ENCODE data around the gene L3MBTL3.

The L3MBTL3 gene

DNA sequence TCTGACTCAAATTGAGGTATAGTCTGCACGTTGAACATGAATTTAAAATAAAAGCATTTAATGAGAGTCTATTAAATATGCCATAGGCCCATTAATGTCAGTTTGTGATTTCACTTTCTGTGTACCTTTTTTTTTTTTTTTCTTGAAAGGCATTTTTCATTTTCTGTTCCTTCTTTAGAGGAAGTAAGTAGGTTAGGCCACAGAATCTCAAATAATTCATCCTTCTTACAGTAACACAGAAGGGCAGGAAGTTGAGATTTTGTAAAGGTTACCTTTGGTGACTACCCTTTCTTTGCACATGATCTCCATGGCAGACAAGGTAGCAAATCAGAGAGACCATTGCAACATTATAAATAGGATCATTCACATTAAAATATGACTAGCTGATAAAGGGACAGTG, 9.6 kb downstream of the L3MBTL3 start:
- DNase-seq (ENCODE audit: low spot score): no peak

DNA sequence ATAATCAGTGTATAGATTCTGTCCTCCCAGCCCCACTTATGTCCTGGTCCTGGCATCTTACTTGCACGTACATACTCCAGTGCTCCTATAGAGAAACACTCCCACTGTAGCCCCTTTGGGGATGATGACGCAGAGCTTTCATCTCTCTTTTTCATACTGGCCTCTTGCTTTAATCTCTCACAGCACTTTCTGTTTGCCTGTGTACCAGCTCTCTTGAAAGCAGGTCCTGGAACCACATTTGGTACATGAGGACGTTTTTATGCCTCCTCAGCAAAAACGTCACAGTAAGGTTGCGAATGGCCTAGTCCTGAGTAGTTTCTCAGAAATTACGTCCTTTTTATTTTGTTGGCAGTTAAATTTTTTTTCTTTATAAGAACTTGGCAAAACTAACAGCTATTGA, 10.8 kb downstream of the L3MBTL3 start:
- DNase-seq (ENCODE audit: low spot score): no peak

DNA sequence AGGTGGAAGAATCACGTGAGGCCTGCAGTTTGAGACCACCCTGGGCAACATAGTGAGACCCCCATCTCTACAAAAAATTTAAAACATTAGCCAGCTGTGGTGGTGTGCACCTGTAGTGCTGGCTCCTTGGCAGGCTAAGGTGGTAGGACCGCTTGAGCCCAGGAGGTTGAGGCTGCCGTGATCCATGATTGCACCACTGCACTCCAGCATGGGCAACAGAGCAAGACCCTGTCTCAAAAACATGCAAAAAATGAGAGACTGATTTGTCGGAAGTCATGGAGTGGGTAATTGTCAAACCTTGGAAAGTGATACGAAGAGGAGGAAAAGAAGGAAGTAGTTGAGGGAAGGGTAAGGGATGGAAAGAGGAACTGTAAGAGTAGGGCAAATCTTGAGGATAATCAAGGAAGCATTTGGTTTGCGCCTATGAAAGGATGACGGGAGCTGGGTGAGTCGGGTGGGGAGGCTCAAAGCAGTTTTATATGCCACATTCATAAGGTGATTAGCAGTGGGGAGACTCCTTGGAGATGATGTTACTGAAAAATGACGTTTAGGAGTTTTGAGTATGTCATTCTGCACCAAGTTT, 14.5 kb downstream of the L3MBTL3 start:
- DNase-seq (ENCODE audit: low spot score): no peak

DNA sequence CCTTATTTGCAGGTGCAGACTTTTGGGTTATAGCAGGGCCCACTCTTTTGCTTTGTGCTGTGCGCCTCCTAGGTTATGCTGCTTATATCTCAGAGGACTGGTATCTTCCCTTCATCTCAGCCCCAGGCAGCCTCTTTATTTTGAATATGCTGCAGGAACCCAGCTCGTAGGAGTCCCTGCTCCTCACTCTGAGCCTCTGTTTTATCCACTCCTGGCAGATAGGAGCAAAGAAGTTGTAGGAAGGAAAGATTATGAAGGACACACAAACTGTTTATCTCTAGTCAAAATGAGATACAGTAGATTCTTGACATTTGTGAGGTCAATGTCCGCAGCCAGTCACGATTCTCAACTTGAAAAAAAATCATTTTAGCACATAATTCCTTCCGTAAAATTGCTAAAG, 15.6 kb downstream of the L3MBTL3 start:
- no peak for DNase-seq (ENCODE audit: low spot score)

DNA sequence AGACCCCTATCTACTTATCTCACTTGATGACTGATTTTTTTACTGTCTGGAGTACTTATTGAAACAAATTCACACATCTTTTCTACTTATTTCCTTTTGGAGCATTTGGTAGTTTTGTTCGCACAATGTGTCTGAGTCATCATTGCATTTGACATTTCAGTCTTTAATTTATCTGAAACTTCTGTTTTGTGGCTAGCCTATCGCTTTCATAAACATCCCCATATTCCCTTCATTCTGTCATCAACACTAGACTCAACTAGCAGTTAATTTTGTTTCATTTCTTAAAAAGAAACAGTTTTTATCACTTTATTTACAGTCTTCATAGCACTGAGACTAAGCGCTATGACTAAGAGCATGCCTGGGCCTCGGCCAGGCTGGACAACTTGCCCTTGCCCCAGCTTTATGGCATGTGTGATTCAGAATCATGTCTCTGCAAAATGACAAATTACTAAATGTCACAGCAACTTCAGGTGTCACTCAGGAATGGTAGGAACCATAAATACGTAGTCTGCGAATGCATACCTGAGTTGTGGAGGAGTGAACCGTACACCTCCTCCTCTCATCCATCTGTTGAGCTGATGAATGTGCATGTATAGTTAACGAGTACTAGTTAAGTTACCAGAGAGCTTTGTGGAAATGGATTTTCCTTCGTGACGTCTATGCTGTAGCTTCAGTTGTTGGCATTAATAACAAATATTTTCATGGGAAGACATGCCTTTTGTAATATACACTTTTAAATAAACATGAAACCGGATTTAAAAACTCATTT, 16.2 kb downstream of the L3MBTL3 start:
- DNase-seq (ENCODE audit: low spot score): no peak

DNA sequence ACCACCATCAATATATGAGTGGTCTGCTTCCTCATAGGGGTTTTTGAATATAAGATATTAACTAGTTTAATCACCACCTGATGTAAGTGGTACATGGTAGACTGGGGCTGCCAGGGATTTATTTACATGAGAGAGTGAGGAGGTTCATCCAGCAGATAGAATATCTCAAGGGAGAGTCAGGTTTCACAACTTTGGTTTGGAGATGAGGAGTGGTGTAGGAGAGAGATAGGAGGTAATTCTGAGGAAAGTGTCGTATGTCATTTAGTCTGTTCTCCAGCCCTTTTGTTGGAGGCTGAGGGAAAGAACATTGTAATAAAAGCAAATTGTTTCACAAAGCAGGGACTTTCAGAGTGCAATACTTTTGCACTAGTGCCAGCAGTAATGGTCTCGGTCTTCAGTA, 16.8 kb downstream of the L3MBTL3 start:
- DNase-seq (ENCODE audit: low spot score): no peak

DNA sequence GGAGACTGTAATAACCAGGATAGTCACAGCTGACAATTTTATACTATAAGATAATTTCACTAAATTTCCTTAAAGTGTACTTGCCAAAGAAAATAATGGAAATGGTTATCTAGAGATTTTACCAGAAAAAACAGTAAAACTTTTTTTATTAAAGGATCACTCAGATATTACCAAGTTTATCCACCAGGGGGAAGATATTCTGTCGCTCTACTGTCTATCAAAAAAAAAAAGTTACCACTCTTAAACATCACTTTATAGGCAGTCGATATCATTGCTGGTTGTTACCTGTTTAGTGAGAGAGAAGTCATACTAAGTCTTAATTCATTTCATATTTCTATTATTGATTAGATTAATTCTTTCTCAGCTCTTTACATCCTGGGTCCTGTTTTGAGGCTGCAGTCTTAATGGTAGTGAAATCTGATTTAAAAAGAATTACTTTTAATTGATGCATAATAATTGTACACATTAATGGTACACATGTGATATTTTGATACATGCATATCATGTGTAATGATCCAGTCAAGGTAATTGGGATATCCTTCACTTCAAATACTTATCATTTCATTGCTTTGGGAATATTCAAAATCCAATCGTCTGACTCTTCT, 18.9 kb downstream of the L3MBTL3 start:
- no peak for DNase-seq (ENCODE audit: low spot score)

DNA sequence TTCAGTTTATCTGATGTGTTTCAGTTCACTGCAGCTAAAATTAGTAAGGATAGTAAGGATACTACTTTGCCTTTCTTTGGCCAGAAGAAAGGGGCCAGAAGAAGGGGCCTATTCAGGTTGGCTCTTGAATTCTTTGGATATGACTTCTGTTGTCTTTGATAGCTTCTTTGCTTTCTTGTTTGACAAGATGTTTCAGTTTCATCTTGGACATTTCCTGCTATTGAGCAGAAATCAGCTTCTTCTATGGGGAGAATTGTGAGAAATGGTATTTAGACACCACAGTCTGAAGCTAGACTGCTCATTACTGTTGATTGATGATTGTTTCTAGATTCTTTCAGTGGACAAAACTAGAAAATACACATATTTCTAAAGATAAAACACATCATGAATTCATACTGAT, 23.2 kb downstream of the L3MBTL3 start:
- DNase-seq (ENCODE audit: low spot score): no peak

DNA sequence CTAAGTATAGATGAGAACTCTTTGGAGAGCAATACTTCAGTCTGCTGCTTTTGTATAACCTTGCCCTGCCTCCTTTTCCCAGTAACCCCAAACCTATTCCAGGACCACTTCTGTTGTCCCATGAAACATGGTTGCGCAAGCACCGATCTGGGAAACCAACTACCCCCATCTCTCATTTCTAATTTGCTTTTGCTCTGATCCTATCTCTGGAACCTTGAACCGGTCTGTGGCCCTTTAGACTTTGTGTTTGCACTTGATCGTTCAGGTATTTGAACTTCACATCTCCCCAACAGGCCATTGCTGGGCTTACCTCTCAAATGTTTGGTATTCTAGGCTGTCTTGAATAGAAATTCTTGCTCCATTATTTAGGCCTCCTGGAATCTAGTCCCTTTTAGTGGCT, 25.0 kb downstream of the L3MBTL3 start:
- no peak for DNase-seq (ENCODE audit: low spot score)

DNA sequence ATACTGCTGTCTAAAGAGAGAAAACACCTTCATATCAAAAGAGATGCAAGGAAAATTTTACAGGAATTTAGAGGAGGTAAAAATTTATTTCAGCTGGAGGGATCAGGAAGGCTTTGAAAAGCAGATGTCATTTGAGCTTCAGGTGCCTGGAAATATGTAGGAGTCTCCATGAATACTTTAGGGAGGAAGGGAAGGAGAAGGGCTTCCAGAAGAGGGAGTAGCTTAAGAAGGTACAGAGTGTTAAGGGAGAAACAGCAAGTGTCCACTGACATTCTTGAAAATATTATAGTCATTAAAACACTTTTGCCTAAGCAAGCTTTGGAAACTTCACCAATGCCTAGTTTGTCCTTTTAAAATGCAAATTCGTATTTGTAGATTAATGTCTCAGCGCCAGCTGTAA, 27.2 kb downstream of the L3MBTL3 start:
- no peak for DNase-seq (ENCODE audit: low spot score)

DNA sequence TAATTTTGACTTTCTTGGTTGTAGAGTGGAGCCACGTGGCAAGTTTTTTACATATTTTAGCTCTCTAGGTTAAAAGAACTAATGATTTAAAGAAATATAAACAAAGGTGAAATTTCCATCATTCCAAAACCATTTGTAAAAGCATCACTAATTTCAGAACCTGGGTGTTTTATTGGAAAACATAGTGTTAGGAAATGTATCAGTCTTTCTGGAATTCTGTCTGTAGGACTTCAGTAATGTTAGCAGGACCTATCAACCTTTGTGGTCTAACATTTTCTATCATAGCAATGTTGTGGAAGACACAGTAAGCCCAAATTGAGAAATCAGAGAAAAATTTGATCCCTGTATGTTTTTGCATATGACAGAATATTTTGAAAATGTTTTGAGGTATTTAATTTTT, 28.3 kb downstream of the L3MBTL3 start:
- no peak for DNase-seq (ENCODE audit: low spot score)

DNA sequence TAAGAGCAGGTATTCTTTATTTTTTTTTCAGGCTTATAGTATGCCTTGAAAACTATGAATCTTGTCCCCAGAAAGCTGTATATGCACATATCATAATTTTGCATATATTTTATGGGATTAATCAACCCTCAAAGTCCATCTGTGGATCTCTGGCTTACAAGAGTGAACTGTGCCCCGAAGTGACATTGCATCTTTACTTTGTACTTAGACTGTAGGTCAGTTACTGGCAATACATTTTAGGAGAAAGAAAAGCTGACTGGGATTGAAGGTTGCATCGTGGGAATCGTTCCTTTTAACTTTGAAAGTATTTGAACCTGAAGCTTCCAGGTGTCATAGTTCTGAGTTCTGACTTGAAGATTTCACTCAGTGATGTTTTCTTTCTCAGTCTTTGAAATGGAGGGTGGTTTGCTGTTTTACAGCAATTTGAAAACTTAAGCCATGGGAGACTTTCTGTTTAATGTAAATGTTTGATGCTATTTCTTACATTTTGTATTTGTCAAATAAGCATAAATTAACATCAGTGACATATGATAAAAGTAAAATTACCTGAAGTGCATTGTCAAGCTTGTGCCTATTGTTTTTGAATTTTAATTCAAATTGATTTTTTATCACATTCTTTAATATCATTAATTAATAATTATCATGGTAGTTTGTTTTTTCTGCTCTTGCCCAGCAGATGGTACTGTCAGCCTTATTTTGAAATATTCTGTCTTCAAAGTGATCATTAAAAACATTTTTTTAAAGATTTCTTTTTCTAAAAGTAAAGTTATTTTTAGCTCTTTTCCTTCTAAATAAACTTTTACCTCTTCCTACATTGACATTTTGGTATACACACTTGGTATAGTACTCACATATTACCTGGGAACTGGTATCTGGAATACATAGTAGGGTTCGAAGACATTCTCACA, 29.0 kb downstream of the L3MBTL3 start:
- DNase-seq (ENCODE audit: low spot score): no peak

DNA sequence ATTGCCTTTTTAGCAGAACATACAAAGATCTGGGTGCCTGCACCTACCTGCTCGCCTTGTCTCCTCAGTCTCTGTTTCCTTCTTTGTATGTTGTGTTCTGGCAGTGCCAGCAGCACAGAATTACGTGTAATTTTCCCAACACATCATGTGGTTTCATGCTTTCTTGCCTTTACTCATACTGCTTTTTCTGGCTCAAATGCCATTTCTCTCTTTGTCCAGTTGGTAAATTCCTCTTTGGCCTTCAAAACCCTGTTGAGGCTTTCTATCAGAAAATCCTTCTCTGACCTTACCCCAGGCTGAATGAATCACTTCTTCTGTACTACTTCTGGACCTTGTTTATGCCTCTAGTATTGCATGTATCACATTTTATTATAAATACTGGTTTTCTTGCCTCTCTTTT, 31.8 kb downstream of the L3MBTL3 start:
- no peak for DNase-seq (ENCODE audit: low spot score)

DNA sequence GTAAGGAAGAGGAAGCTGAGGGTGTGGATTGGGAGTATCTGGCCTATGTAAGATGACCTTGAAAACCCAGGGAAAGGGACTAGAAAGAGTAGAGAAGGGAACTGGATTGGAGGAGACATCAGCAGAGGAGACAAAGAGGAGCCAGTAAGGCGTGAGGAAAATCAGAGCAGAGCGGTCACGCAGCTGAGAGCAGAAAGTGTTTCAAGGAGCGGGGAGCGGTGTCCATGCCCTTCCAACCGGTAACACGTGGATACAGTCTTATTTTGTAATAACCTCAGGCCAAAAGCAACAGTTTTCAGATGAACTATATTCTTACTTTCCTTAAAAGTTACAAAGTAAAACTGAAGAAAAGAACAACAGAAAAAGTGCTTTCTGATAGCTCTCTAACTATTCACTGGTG, 36.3 kb downstream of the L3MBTL3 start:
- no peak for DNase-seq (ENCODE audit: low spot score)

DNA sequence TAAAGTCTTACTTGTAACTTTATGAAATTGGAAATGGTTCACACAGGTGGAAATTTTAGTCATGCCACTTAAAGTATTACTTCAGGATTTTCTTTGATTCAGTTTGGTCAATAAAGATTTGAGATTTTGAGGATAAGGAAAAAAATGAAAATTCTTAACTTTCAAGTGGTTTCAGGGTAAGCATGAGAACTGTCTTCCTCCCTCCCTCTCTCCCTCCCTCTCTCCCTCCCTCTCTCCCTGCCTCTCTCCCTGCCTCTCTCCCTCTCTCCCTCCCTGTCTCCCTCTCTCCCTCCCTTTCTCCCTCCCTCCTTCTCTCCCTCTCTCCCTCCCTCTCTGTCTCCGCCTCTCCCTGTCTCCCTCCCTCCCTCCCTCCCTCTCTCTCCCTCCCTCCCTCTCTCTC, 36.9 kb downstream of the L3MBTL3 start:
- no peak for DNase-seq (ENCODE audit: low spot score)

DNA sequence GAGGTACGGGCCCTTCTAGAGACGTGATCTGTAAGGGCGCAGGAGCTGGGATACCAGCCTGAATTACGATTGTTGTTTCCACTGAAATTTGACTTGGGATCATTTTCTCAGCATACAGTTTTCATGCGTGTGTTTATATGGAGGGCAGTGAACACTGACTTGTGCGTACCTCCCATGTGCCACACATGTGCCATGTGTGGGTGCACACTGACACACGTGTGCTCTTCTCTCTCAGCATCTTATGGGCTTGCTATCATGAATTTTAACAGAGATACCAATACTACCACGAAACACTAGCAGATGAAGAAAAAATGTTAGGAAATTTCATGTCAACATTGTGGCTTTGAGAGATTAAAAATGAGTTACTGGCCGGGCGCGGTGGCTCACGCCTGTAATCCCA, 39.1 kb downstream of the L3MBTL3 start:
- no peak for DNase-seq (ENCODE audit: low spot score)

DNA sequence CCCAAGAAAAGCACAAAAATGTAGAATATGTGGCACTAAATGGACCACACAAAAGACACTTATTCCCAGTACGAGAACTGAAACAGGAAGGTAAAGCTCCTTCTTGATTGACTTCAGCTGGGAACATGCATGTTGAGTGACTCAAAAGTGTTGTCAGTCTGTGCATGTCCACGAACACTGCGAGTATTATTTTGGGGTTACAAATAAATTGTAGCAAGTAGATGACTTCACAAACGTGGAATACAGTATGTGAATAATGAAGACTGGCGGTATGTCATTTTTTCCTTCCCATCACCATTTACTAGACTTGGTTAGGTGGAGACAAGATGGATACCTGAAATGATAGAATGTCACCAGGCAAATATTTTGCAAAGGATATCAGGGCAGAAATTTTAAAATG, 45.4 kb downstream of the L3MBTL3 start:
- no peak for DNase-seq (ENCODE audit: low spot score)

DNA sequence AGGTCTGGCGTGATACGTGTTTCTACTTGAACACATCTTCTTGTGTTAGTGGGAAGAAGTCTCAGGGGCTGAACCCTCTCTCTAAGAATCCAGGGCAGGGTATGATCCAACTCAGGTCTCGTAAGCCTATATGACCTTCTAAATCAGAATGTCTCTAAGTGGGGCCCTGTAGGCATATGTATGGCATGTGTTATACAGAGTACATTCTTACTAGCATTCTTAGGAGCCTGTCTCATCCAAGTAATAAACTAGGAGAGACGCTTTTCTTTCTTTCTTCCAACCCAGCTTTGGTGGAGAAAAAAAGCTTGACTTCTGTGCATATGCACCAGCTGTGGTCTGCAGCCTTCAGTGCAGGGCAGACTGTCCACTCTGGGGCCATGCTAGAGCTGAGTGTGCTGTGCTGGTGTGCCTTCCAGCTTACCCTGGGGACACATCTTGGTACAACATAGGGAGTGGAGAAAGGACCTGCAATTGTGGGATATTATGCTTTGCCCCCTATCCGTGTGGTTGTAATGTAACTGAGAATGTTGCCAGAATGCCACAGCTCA, 47.3 kb downstream of the L3MBTL3 start:
- DNase-seq (ENCODE audit: low spot score): no peak

DNA sequence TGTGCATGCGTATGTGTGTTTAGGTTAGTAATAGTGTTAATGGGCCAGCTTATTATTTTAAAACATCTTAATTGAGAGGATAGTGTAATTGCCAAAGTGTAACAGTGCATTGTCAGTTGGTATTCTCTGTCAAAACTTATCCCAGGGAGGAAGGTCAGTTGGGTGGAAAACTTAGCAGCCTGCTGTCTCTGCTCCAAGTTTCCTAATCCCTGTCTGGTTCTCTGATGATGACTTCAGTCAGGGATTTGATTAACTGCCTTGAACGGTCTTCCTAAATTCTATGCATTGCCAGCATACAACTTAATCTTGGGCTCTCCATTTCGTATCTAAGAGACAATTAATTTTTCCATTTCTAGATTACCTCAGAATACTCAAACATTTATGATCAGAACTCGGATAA, 51.1 kb downstream of the L3MBTL3 start:
- DNase-seq (ENCODE audit: low spot score): no peak

DNA sequence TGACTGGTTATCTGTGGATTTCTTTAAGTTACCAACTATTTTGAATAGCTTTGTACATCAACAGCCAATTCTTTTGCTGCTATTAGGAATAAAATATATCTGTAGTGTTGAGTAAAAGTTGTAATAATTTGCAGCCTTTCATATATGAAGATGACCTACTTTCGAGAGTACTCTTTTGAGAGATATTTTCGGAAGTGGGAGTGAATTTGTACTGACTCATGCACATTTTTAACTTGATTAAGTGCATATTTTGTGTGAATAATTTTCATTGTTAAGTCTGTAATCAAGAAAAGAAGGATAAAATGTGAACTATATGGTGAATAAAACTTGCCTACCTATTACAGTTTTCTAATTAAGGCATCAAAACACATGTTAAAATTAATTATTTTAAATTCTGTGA, 51.9 kb downstream of the L3MBTL3 start:
- no peak for DNase-seq (ENCODE audit: low spot score)

DNA sequence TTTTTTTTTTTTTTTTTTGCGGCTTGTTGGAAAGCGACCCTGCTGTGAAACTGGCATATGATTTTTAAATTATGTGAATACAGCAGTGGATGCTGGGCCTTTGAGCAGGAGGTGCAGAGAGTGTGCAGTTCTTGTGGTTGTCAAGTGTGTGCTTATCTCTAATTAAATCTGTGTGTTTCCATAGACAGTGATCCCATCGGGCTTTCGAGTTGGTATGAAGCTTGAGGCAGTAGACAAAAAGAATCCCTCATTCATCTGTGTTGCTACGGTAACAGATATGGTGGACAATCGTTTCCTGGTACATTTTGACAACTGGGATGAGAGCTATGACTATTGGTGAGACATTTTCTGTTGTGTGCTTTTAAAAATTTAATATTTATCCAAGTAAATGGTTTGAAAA, 52.4 kb downstream of the L3MBTL3 start:
- no peak for DNase-seq (ENCODE audit: low spot score)

DNA sequence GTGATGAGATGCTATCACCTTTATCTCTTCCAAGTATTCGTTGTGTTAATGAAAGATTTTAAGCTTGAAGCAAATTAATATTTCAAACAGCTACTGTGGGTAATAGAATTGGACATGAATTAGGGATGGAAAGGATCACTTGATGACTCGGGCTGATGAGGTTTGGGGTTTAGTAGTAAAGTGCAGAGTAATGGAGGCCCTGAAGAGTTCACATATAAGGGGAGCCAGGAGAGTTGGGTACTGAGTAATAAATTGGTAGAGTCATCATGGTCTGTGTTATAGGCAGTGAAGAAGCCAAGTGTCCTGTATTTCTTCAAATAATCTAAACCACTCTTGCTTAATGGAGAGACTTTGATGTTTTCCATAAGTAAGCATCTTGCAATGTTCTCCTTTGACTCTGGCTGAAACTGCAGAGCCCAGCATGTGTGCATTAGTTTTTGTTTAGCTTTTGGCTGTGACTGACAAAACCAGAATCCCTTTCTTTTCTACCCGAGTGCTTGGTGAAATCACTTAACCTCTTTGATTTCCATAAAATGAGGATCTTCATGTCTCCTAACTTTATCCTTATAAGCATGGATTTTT, 57.6 kb downstream of the L3MBTL3 start:
- DNase-seq (ENCODE audit: low spot score): no peak
